ENCODE data around the gene ZNF225.
A peak's percentile ranks its signal among the peaks of the same experiment; 100 is the strongest.
"Not testable (repeated sequence)": the region's sequence is repeated elsewhere in the genome, so short reads cannot be mapped to it uniquely, and the experiment has no call there.

The ZNF225 gene

GRCh38 chr19:44163789-44164188, 50.6 kb downstream of the ZNF225 start:
- DNase-seq, result no peak

- no peak for DNase-seq
Observed at GRCh38 chr19:44164327-44164672, 51.1 kb downstream of the ZNF225 start.

DNA sequence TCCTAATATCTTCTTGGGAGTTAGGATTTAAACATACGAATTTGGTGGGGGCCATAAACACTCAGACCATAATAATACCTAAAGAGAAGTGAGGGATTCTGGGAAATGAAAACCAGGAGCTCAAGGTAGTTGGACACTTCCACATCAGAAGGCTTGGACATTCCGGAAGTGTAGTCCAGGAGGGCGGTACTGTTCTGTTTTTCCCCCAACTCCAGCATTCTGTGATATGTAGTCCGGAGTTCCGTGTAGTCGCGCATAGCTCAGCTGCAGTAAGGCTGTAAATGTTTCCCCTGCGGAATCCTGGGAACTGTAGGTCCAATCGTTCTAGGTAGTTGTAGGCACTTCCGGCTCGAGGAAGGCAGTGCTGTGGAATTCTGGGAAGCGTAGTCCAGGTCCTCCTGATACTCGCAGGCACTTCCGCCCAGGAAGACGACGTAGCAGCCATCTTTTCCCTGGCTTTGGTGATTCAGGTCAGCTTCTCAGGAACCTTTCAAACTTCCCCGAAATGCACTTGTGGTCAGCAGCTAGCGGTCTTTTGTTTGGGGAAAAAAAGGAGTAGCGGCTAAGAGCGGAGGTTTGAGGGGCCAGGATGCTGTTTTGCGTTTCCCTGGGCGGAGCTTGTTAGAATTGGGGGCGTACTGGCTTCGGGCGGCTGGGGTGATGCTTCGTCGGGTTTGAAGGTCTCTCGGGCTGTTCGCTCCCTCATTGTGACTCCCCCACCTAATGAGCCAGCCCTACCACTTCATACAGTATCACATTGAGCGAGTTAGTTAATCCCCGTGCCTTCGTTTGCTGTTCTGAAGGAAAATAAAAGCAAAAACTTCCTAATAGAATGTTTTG, 51.7 kb downstream of the ZNF225 start, which contains the start of gene ZNF226:
Gene ZNF226 (plus strand): TSS at position 428 of the 840 bp plus-strand sequence. CDS start 4,981 bp downstream, outside the sequence.
- peak; percentile 49 to 94 (median 69) for DNase-seq

- DNase-seq, result not testable (repeated sequence)
Observed at GRCh38 chr19:44170660-44171059, 57.5 kb downstream of the ZNF225 start.

DNA sequence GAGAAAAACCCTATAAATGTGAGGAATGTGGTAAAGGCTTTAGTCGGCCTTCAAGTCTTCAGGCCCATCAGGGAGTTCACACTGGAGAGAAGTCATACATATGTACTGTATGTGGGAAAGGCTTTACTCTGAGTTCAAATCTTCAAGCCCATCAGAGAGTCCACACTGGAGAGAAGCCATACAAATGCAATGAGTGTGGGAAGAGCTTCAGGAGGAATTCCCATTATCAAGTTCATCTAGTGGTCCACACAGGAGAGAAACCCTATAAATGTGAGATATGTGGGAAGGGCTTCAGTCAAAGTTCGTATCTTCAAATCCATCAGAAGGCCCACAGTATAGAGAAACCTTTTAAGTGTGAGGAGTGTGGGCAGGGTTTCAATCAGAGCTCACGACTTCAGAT, 63.4 kb downstream of the ZNF225 start:
- DNase-seq, result no peak

GRCh38 chr19:44180968-44181367, 67.8 kb downstream of the ZNF225 start:
- DNase-seq, result no peak

DNA sequence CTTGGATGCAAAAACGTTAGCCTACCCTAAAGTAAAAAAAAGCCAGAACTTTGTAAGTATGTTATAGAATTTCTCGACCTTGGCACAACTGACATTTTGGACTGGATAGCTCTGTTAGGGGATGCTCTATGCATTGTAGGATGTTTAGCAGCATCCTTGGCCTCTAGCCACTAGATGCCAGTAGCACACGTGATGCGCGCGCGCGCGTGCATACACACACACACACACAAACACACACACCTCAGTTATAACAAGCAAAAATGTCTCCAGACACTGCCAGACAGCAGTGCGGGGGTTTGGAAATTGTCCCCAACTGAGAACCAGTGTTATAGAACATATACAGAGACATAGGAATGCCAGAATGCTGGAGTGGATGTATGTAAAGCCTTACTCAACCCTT, 68.9 kb downstream of the ZNF225 start:
- DNase-seq, result no peak

Measured in T-helper 1 cell (primary cell).